ENCODE measurements around the gene GJD4.

- TF ChIP-seq CTCF (IDR thresholded peaks at IDR 0.05): no peak
- TF ChIP-seq POLR2A (IDR thresholded peaks at IDR 0.05): no peak
Measured at GRCh38 chr10:35584946-35585345, 20.2 kb upstream of the GJD4 start.
